IPS-18a (cell line): Measurements from ENCODE around the gene CA10.

ENCODE experiments used
- H3K27ac ChIP-seq: one replicate; pipeline ENCODE4 v1.5.1; 2013; ENCODE audit warnings: low read length
- H3K27me3 ChIP-seq: one replicate; pipeline ENCODE4 v1.6.1; 2013; ENCODE audit warnings: mild to moderate bottlenecking, low read length; ENCODE audit not compliant: control insufficient read depth, insufficient read depth
- H3K36me3 ChIP-seq: one replicate; pipeline ENCODE4 v1.6.1; 2013; ENCODE audit warnings: low read depth, low read length; ENCODE audit not compliant: control insufficient read depth
- H3K4me1 ChIP-seq: one replicate; pipeline ENCODE4 v1.6.1; 2013; ENCODE audit warnings: low read depth, low read length; ENCODE audit not compliant: control insufficient read depth
- H3K4me3 ChIP-seq: one replicate; pipeline ENCODE4 v1.5.1; 2013; ENCODE audit warnings: low read length
- H3K9ac ChIP-seq: one replicate; pipeline ENCODE4 v1.6.1; 2013; ENCODE audit warnings: mild to moderate bottlenecking, low read length, moderate library complexity
- H3K9me3 ChIP-seq: one replicate; pipeline ENCODE4 v1.6.1; 2013; ENCODE audit warnings: low read depth, low read length; ENCODE audit not compliant: control insufficient read depth

The CA10 gene

DNA sequence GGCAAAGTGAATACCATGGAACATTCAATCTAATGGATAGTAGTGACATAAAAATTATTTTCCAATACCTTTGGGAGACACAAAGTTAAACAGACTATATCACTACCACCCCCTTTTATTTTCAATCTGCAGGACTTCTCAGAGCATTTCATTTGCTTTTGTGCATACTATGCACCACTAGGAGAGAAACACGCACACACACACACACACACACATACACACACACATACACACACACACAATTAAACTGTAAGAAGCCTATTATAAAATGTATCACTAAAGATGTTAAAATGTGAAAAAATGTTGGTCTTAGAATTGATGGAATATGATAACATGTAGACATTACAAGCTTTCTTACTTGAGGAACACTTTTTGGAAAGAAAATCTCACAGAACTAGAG is 331.4 kb downstream of the CA10 start:
- no peaks in the 10 kb centered on the region for H3K36me3 ChIP-seq
- H3K9me3 ChIP-seq = no peaks in the 10 kb centered on the region
- no peak overlapping the region for H3K9ac ChIP-seq
- H3K4me1 ChIP-seq = no peaks in the 10 kb centered on the region
- no peak overlapping the region for H3K27ac ChIP-seq
- no peaks in the 10 kb centered on the region for H3K27me3 ChIP-seq
- H3K4me3 ChIP-seq = no peak overlapping the region

DNA sequence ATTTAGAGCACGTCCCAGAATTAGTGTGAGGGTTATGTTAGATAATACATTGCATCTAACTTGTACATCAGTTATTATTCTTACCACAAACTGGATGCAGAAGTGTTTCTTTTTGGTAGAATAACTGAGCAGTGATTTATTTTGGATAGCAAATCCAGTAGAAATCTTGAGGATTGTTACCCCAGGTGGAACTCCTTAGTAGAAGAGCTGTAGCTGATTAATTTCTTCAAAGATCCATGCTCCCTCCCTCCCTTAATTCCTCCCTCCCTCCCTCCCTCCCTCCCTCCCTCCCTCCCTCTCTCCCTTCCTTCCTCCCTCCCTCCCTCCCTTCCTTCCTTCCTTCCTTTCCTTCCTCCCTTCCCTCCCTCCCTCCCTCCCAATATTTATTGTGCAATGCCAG is 337.7 kb downstream of the CA10 start:
- H3K27ac ChIP-seq = no peak overlapping the region
- H3K4me3 ChIP-seq = no peak overlapping the region

GRCh38 chr17:51820252-51820651 is 338.3 kb downstream of the CA10 start:
- Histone ChIP-seq H3K4me1 (no peaks in the 10 kb centered on the region), H3K27ac (no peak overlapping the region), H3K36me3 (no peaks in the 10 kb centered on the region), H3K9ac (no peak overlapping the region), H3K9me3 (no peaks in the 10 kb centered on the region), H3K27me3 (no peaks in the 10 kb centered on the region), H3K4me3 (no peak overlapping the region)

More for the DNA sequence above, 337.7 kb downstream of the CA10 start:
- Histone ChIP-seq H3K36me3 (no peaks in the 10 kb centered on the region), H3K4me1 (no peaks in the 10 kb centered on the region), H3K9me3 (no peaks in the 10 kb centered on the region), H3K27me3 (no peaks in the 10 kb centered on the region), H3K9ac (no peak overlapping the region)

- Histone ChIP-seq H3K9me3 (no peaks in the 10 kb centered on the region), H3K4me3 (no peak overlapping the region), H3K36me3 (no peaks in the 10 kb centered on the region), H3K27ac (no peak overlapping the region), H3K27me3 (no peaks in the 10 kb centered on the region), H3K4me1 (no peaks in the 10 kb centered on the region), H3K9ac (no peak overlapping the region)
Observed at GRCh38 chr17:51819341-51820219, 338.9 kb downstream of the CA10 start.

GRCh38 chr17:51818777-51819176 is 339.7 kb downstream of the CA10 start:
- Histone ChIP-seq H3K9ac (no peak overlapping the region), H3K36me3 (no peaks in the 10 kb centered on the region), H3K27me3 (no peaks in the 10 kb centered on the region), H3K27ac (no peak overlapping the region), H3K4me3 (no peak overlapping the region), H3K4me1 (no peaks in the 10 kb centered on the region), H3K9me3 (no peaks in the 10 kb centered on the region)

DNA sequence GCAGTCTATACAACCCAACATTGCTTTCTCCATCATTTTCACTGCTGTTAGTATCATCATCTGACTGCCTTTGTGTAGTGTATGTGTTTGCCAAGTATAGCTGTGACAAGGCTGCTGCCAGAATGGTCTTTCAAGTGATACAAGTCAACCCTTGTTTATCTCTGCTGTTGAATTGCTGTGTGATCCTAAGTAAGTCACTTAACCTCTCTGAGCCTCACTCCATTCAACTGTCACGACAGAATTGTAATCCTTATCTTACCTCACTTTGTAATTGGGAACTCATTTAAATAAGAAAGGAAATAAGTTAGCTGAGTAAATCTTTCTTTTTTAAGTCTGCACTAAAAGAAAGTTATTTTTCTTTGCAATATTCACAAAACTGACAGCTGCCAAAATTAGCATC is 340.6 kb downstream of the CA10 start:
- no peaks in the 10 kb centered on the region for H3K36me3 ChIP-seq
- no peak overlapping the region for H3K4me3 ChIP-seq
- H3K27me3 ChIP-seq = no peaks in the 10 kb centered on the region
- no peaks in the 10 kb centered on the region for H3K9me3 ChIP-seq
- no peaks in the 10 kb centered on the region for H3K4me1 ChIP-seq
- H3K27ac ChIP-seq = no peak overlapping the region
- H3K9ac ChIP-seq = no peak overlapping the region

GRCh38 chr17:51817117-51817516 is 341.4 kb downstream of the CA10 start:
- no peaks in the 10 kb centered on the region for H3K9me3 ChIP-seq
- H3K9ac ChIP-seq = no peak overlapping the region
- no peak overlapping the region for H3K27ac ChIP-seq

DNA sequence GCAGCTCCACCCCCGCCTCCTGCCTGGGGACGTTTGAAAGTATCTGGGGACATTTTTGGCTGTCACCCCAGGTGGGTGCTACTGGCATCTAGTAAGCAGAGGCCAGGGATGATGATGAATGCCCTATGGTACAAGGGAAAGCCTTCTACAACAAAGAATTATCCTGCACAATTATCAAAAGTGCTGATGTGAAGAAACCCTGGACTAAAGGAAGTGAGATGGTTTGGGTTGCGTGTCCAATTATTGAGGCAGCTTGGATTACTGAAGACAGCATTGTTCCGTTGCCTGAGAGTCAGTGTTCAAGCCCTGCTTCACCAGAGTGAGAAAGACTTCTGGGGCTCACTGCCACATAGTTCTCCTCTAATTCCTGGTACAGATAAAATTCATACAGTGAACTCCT is 343.4 kb downstream of the CA10 start:
- no peaks in the 10 kb centered on the region for H3K9me3 ChIP-seq
- H3K4me1 ChIP-seq = no peaks in the 10 kb centered on the region
- H3K36me3 ChIP-seq = no peaks in the 10 kb centered on the region
- H3K4me3 ChIP-seq = no peak overlapping the region
- no peak overlapping the region for H3K27ac ChIP-seq
- H3K9ac ChIP-seq = no peak overlapping the region
- H3K27me3 ChIP-seq = no peaks in the 10 kb centered on the region

More at GRCh38 chr17:51817117-51817516, 341.4 kb downstream of the CA10 start:
- Histone ChIP-seq H3K4me1 (no peaks in the 10 kb centered on the region), H3K27me3 (no peaks in the 10 kb centered on the region), H3K4me3 (no peak overlapping the region), H3K36me3 (no peaks in the 10 kb centered on the region)

- Histone ChIP-seq H3K9ac (no peak overlapping the region), H3K4me3 (no peak overlapping the region), H3K4me1 (no peaks in the 10 kb centered on the region), H3K36me3 (no peaks in the 10 kb centered on the region), H3K9me3 (no peaks in the 10 kb centered on the region), H3K27ac (no peak overlapping the region), H3K27me3 (no peaks in the 10 kb centered on the region)
Observed at GRCh38 chr17:51814521-51814920, 344.0 kb downstream of the CA10 start.

DNA sequence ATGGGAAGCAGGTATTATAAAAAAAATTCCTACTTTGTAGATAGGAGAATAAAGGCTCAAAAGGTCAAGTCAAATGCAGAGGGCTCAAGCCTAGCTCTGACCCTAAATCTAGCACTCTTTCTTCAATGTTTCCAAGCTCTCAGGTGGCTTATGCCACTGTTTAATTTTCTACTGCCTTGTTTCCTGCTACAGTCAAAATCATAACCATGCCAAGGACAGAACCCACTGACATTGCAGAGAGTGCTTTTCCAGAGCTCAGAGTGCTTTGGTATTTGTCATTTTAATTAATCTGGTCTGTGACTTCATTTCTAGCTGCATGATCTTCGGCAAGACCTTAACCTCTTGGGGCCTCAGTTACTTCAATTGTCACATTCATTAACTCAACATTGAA is 344.7 kb downstream of the CA10 start:
- Histone ChIP-seq H3K4me3 (no peak overlapping the region), H3K27me3 (no peaks in the 10 kb centered on the region), H3K36me3 (no peaks in the 10 kb centered on the region), H3K9ac (no peak overlapping the region), H3K4me1 (no peaks in the 10 kb centered on the region), H3K27ac (no peak overlapping the region), H3K9me3 (no peaks in the 10 kb centered on the region)

DNA sequence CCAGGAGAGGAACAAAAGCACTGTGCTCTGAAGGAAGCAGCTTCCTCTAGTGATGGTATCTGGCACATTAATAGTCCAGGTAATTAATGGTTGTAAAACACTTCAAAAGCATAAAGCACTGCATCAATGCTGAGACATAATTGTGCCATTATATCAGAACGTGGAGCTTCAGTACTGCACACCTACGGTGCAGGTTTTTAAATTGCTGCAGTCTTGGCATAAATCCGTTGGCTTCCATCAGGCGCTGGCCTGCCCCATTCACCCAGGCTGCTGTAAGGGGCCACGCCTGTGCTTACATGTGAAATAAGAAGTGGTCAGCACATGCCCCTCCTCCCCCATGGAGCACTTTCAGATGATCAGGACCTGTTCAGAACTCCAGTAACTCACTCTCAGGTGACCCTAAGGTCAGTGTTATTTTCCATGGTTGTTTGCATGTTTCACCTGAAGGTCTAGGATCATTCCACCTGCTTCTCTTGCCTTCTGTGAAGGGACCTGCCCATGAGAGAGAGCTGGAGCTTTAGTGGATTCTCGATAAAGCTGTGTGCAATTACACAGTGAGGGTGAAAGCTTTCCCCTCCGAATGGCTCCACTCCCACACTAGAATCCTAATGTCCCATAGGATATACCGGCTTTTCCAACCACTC is 345.3 kb downstream of the CA10 start:
- no peaks in the 10 kb centered on the region for H3K4me1 ChIP-seq
- H3K9me3 ChIP-seq = no peaks in the 10 kb centered on the region
- no peak overlapping the region for H3K27ac ChIP-seq
- H3K9ac ChIP-seq = no peak overlapping the region
- H3K36me3 ChIP-seq = no peaks in the 10 kb centered on the region
- H3K27me3 ChIP-seq = no peaks in the 10 kb centered on the region
- no peak overlapping the region for H3K4me3 ChIP-seq

DNA sequence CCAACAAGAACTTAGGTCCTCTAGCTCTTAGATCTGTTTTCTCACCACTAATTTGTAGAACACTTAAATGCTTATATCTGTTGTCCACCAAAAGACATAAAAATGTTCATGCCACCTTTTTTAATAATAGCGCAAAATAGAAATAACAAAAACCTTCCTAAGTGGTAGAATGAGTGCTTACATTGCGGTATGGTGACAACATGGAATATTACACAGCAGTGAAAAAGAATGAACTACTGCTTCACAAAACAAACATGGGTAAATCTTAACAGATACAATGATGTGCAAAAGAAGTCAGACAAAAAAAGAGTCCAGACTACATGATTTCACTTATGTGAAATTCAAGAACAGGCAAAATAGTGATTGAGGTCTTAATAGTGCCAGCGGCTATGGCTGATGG is 351.1 kb downstream of the CA10 start:
- Histone ChIP-seq H3K4me1 (no peaks in the 10 kb centered on the region), H3K27me3 (no peaks in the 10 kb centered on the region), H3K9me3 (no peaks in the 10 kb centered on the region), H3K9ac (no peak overlapping the region), H3K27ac (no peak overlapping the region), H3K4me3 (no peak overlapping the region), H3K36me3 (no peaks in the 10 kb centered on the region)
